Measurements from ENCODE around the gene TMEM248. TPM values are rescaled to one million over a fixed set of nuclear protein-coding genes. Genes with fewer than 3 reads are reported as not detected.

The TMEM248 gene
- total and polyA plus RNA-seq, 2 of the 8 experiments (the other 6 are each of a cell fraction or from before 2014, with no cell fraction given) = 63.6 to 126 TPM

DNA sequence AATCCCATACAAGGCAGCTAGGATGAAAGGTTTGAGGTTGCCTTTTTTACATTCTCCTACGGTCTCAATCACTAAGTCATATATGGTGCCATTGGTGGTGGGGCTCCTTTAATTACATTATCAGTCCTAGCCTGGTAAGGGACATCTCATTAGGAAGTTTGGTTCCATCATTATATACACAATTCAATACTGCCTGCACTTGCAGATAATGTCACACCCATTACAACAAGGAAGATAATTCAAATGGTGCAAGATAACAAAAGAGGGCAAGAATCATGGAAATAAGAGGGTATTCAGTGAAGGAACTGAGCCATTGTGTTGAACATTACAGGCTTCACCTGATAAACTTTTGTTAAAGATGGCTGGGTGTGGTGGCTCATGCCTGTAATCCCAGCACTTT is 1.7 kb upstream of the TMEM248 start:
- Histone ChIP-seq H3K56ac (replicated peaks; ENCODE audit: insufficient read length, low read depth, low read length) (no peak overlapping the region), H2BK15ac (ENCODE audit: low read length) (no peak overlapping the region), H4K5ac (ENCODE audit: insufficient read length, low read depth, low read length) (no peak overlapping the region), H3K4me1 (replicated peaks in 1 of 4; ENCODE audit: control insufficient read depth in 3 of 4, insufficient read depth in 4 of 4, low read length in 3 of 4) (peaks cover 0 to 12% (median 3%) of the 10 kb centered on the region in 4 experiments; a peak in 3 of 7 replicates), H3K27ac (ENCODE audit: low read depth, low read length) (no peak overlapping the region), H2BK5ac (ENCODE audit: low read depth, low read length) (no peak overlapping the region), H3K79me2 (ENCODE audit: control insufficient read depth in 1 of 2, insufficient read depth in 2 of 2, low read length in 2 of 2) (peaks cover 11 to 30% of the 10 kb centered on the region in 2 experiments), H3K18ac (ENCODE audit: extremely low read depth, low read length) (no peak overlapping the region), H3K4me3 (ENCODE audit: extremely low read depth in 1 of 4, insufficient read depth in 2 of 4, low read depth in 3 of 4, low read length in 4 of 4) (no peak overlapping the region), H3K23me2 (ENCODE audit: low read depth, low read length) (peaks cover 9% of the 10 kb centered on the region), H2AK5ac (ENCODE audit: low read depth, low read length) (no peak overlapping the region), H3K23ac (ENCODE audit: insufficient read length) (no peak overlapping the region), H3K36me3 (ENCODE audit: control insufficient read depth in 2 of 4, insufficient read depth in 4 of 4, low read length in 3 of 4) (peaks cover 0 to 3% (median 0%) of the 10 kb centered on the region in 4 experiments; a peak in 2 of 8 replicates), H3K4me2 (ENCODE audit: insufficient read depth in 1 of 2, low read depth in 2 of 2, low read length in 2 of 2) (no peak overlapping the region), H2AFZ (ENCODE audit: low read length) (no peak overlapping the region), H3K9me3 (ENCODE audit: insufficient read depth in 2 of 2, low read depth in 1 of 2, low read length in 1 of 2) (no peaks in the 10 kb centered on the region), H3K14ac (ENCODE audit: insufficient read length) (no peak overlapping the region), H2BK20ac (ENCODE audit: low read length) (no peak overlapping the region), H2BK120ac (replicated peaks; ENCODE audit: low read depth, low read length) (no peak overlapping the region), H3K9ac (replicated peaks in 1 of 4; ENCODE audit: extremely low read depth in 1 of 4, low read depth in 3 of 4, low read length in 3 of 4) (no peak overlapping the region), H4K8ac (ENCODE audit: extremely low read depth, insufficient read depth, low read length) (no peak overlapping the region), H3K4ac (replicated peaks; ENCODE audit: insufficient read length, low read depth, low read length) (no peak overlapping the region), H4K20me1 (replicated peaks in 1 of 2; ENCODE audit: control insufficient read depth in 1 of 2, insufficient read depth in 2 of 2, low read length in 2 of 2) (peaks cover 0 to 11% of the 10 kb centered on the region in 2 experiments), H4K91ac (replicated peaks; ENCODE audit: insufficient read length, low read length) (no peak overlapping the region), H3K79me1 (ENCODE audit: low read depth, low read length) (peaks cover 14% of the 10 kb centered on the region; the same call in 1 of the 2 replicates), H2BK12ac (ENCODE audit: low read depth, low read length) (no peak overlapping the region), H3K27me3 (replicated peaks in 1 of 4; ENCODE audit: control insufficient read depth in 3 of 4, extremely low read depth in 1 of 4, insufficient read depth in 3 of 4, low read length in 3 of 4) (no peaks in the 10 kb centered on the region)
- POLR2A ChIA-PET (ENCODE audit: partially characterized antibody) = interaction anchor here (0.7 to 1.1 kb wide), 3 partner anchors 9 to 17 kb away, joined by 3 to 4 read pairs (median 3); no protein-coding TSS in a partner anchor
- 74% methylated on average over 1 of the region's 1 CpG; no CpG with 5 or more reads in 1 of the 2 experiments for WGBS, 2 experiments (ENCODE audit: extremely low coverage in 1 of 2, insufficient coverage in 1 of 2, insufficient read length in 1 of 2, insufficient replicate concordance in 2 of 2, low coverage in 1 of 2, low lambda C conversion rate in 2 of 2, missing lambda C conversion rate in 1 of 2)
- CTCF ChIA-PET (ENCODE audit: partially characterized antibody) = interaction anchor here (0.7 to 1.7 kb wide), 6 partner anchors 10 to 99 kb away, joined by 3 to 5 read pairs (median 4); no protein-coding TSS in a partner anchor
- FAIRE-seq (no peak), DNase-seq (ENCODE audit: low read depth in 1 of 2, low spot score in 2 of 2) (no peak)
- no peak for TF ChIP-seq SIN3A (conservative IDR thresholded peaks at IDR 0.05 in 1 of 2, IDR thresholded peaks at IDR 0.05 in 1 of 2; ENCODE audit: low read depth in 1 of 2, low read length in 2 of 2)
- TF ChIP-seq BRCA1 (IDR thresholded peaks at IDR 0.05; ENCODE audit: low read depth, low read length) = no peak
- no peak for TF ChIP-seq TCF12 (IDR thresholded peaks at IDR 0.05; ENCODE audit: low read depth, low read length)
- TF ChIP-seq MAX (IDR thresholded peaks at IDR 0.05) = no peak
- TF ChIP-seq CBX8 (IDR thresholded peaks at IDR 0.05; ENCODE audit: borderline replicate concordance, low read depth, low read length) = no peak
- no peak for TF ChIP-seq HDAC6 (IDR thresholded peaks at IDR 0.05; ENCODE audit: low read depth, low read length)
- TF ChIP-seq CBX5 (IDR thresholded peaks at IDR 0.05; ENCODE audit: low read depth, low read length) = no peak
- no peak for TF ChIP-seq SP2 (IDR thresholded peaks at IDR 0.05; ENCODE audit: low read length)

Data from H1 (cell line).